Mesenchymal stem cell (in vitro differentiated cells and primary cell): ENCODE data around the gene SCAF8. TPM values are rescaled to one million over a fixed set of nuclear protein-coding genes. Genes with fewer than 3 reads are reported as not detected.
A peak's percentile ranks its signal among the peaks of the same experiment; 100 is the strongest.

Experiments
- DNase-seq: peaks from one replicate; pipeline ENCODE4 v3.0.0-alpha.2; 2013
- H2AFZ ChIP-seq: one replicate; pipeline ENCODE4 v1.6.1; 2013; ENCODE audit warnings: low read depth, mild to moderate bottlenecking, control low read depth, inconsistent platforms, low read length, moderate library complexity
- H2AK5ac ChIP-seq: 2 replicates; pipeline ENCODE4 v1.6.1; 2013; ENCODE audit warnings: low read length, moderate library complexity, mild to moderate bottlenecking, inconsistent platforms; ENCODE audit not compliant: severe bottlenecking
- H2BK120ac ChIP-seq: one replicate; pipeline ENCODE4 v1.6.1; 2013; ENCODE audit warnings: low read depth, mild to moderate bottlenecking, inconsistent platforms, low read length, moderate library complexity
- H2BK12ac ChIP-seq, 2 experiments: one replicate each; pipeline ENCODE4 v1.6.1; 2013; ENCODE audit warnings: inconsistent platforms in 2 of 2, low read length in 2 of 2, mild to moderate bottlenecking in 2 of 2, moderate library complexity in 2 of 2, control low read depth in 1 of 2
- H2BK15ac ChIP-seq: one replicate; pipeline ENCODE4 v1.6.1; 2013; ENCODE audit warnings: mild to moderate bottlenecking, low read depth, inconsistent platforms; ENCODE audit not compliant: poor library complexity, severe bottlenecking
- H2BK5ac ChIP-seq: 2 replicates; pipeline ENCODE4 v1.6.1; 2013; ENCODE audit warnings: low read depth, mild to moderate bottlenecking, low read length, control low read depth, inconsistent platforms; ENCODE audit not compliant: poor library complexity, severe bottlenecking
- H3K14ac ChIP-seq, 2 experiments: one replicate each; pipeline ENCODE4 v1.6.1; 2013; ENCODE audit warnings: inconsistent platforms in 2 of 2, low read length in 2 of 2, control low read depth in 1 of 2, mild to moderate bottlenecking in 1 of 2, moderate library complexity in 1 of 2
- H3K18ac ChIP-seq, 2 experiments: one replicate each; pipeline ENCODE4 v1.6.1; 2013; ENCODE audit warnings: inconsistent platforms in 2 of 2, low read length in 2 of 2, control low read depth in 1 of 2, low read depth in 1 of 2, mild to moderate bottlenecking in 1 of 2
- H3K23ac ChIP-seq, 2 experiments: one replicate each; pipeline ENCODE4 v1.6.1; 2013; ENCODE audit warnings: inconsistent platforms in 2 of 2, low read length in 2 of 2, mild to moderate bottlenecking in 2 of 2, moderate library complexity in 2 of 2, control low read depth in 1 of 2
- H3K27ac ChIP-seq: 2 replicates; pipeline ENCODE4 v1.5.1; 2013; ENCODE audit warnings: mild to moderate bottlenecking, moderate library complexity, low read length, control low read depth, inconsistent platforms; ENCODE audit not compliant: poor library complexity, severe bottlenecking
- H3K27me3 ChIP-seq, 2 experiments: 2 replicates each; pipeline versions ENCODE4 v1.6.1 to v1.7.0; 2013; ENCODE audit warnings: low read length in 2 of 2, mild to moderate bottlenecking in 2 of 2, moderate library complexity in 2 of 2, control low read depth in 1 of 2, inconsistent platforms in 1 of 2; ENCODE audit not compliant: control insufficient read depth in 1 of 2, insufficient read depth in 1 of 2
- H3K36me3 ChIP-seq, 2 experiments: 2 replicates each; pipeline versions ENCODE4 v1.6.1 to v1.7.0; 2013; ENCODE audit warnings: low read length in 2 of 2, control low read depth in 1 of 2, inconsistent platforms in 1 of 2, low read depth in 1 of 2, mild to moderate bottlenecking in 1 of 2; ENCODE audit not compliant: insufficient read depth in 2 of 2, control insufficient read depth in 1 of 2
- H3K4ac ChIP-seq, 2 experiments: one replicate each; pipeline ENCODE4 v1.6.1; 2013; ENCODE audit warnings: inconsistent platforms in 2 of 2, low read length in 2 of 2, mild to moderate bottlenecking in 2 of 2, moderate library complexity in 2 of 2, control low read depth in 1 of 2, low read depth in 1 of 2
- H3K4me1 ChIP-seq: 2 replicates; pipeline ENCODE4 v1.6.1; 2013; ENCODE audit warnings: low read depth, low read length, control low read depth; ENCODE audit not compliant: control insufficient read depth, insufficient read depth
- H3K4me2 ChIP-seq: 2 replicates; pipeline ENCODE4 v1.6.1; 2013; ENCODE audit warnings: low read length, mild to moderate bottlenecking, inconsistent platforms; ENCODE audit not compliant: poor library complexity, severe bottlenecking
- H3K4me3 ChIP-seq, 2 experiments: 2 replicates each; pipeline versions ENCODE4 v1.5.1 to v1.7.0; 2013; ENCODE audit warnings: low read length in 2 of 2, mild to moderate bottlenecking in 2 of 2, control low read depth in 1 of 2, low read depth in 1 of 2; ENCODE audit not compliant: insufficient read depth in 1 of 2
- H3K79me1 ChIP-seq: replicated peaks from 2 replicates; pipeline ENCODE4 v1.6.1; 2013; ENCODE audit warnings: mild to moderate bottlenecking, control low read depth, low read length, inconsistent platforms; ENCODE audit not compliant: poor library complexity, severe bottlenecking
- H3K9ac ChIP-seq: 2 replicates; pipeline ENCODE4 v1.7.0; 2013; ENCODE audit warnings: mild to moderate bottlenecking, low read length, moderate library complexity
- H3K9me3 ChIP-seq: 2 replicates; pipeline ENCODE4 v1.7.0; 2013; ENCODE audit warnings: mild to moderate bottlenecking, low read length; ENCODE audit not compliant: control insufficient read depth
- H4K8ac ChIP-seq: one replicate; pipeline ENCODE4 v1.6.1; 2013; ENCODE audit warnings: inconsistent platforms, mild to moderate bottlenecking, low read length, moderate library complexity
- H4K91ac ChIP-seq: one replicate; pipeline ENCODE4 v1.6.1; 2013; ENCODE audit warnings: mild to moderate bottlenecking, low read length, inconsistent platforms
- WGBS: methylation state at CpG from one replicate; pipeline ENCODE4 v1.1.7; 2013; ENCODE audit warnings: mixed read lengths; 5-methylcytosine and 5-hydroxymethylcytosine counted together
- polyA plus RNA-seq, 2 experiments: library from polyadenylated mRNA; stranded (reverse); fragments of 200-250 nt; gene quantifications; one replicate each; pipeline ENCODE4 v1.2.3, GENCODE V29; 2013

SCAF8 gene
- polyA plus RNA-seq (2013, experiment 1 of 2), result 18.9 TPM
- 18.8 TPM for polyA plus RNA-seq (2013, experiment 2 of 2)

DNA sequence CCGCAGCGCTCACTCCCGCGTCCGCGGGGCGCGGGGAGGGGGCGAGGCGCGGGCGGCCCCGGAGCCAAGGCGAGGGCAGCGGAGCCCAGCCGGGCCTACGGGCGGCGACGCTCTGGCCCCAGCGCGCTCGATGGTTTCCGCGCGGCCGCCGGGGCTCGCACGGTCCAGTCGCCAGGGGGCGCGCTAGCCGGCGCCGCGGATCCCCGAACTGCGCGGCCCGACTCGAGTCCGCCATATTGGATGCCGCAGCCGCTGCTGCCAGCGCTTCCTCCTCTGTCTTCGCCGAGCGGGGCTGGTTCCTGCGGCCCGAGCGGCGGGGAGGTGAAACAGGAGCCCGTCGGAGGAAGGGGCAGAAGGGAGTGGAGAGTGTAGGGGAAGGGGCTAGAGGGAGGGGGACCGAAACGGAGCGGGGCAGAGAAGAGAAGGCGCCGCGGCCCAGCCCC, at the start of gene SCAF8:
TSS of gene SCAF8 (plus strand) at position 234 of the 443 bp plus-strand sequence. CDS start 485 bp downstream, outside the sequence.
- peak within 1 kb of the TSS; percentile 76 to 100 for H3K14ac ChIP-seq
- H2BK120ac ChIP-seq, result peak within 1 kb of the TSS; percentile 96
- H3K27ac ChIP-seq, result peak within 1 kb of the TSS; percentile 85
- H2BK15ac ChIP-seq, result peak within 1 kb of the TSS; percentile 62
- peak within 1 kb of the TSS; percentile 99 for H4K8ac ChIP-seq
- peak within 1 kb of the TSS; percentile 96 for H3K9ac ChIP-seq
- peak within 1 kb of the TSS; percentile 99 for H4K91ac ChIP-seq
- H3K18ac ChIP-seq, result peak within 1 kb of the TSS; percentile 89 to 100
- peaks cover 11% of the 10 kb centered on the region for H3K4me1 ChIP-seq
- H2BK12ac ChIP-seq, result peak within 1 kb of the TSS in 1 of 2 experiments; percentile 78
- H2BK5ac ChIP-seq, result peak within 1 kb of the TSS; percentile 98
- no peaks in the 10 kb centered on the region for H3K9me3 ChIP-seq
- no peak within 1 kb of the TSS for H2AK5ac ChIP-seq
- H3K4me3 ChIP-seq, result peak within 1 kb of the TSS; percentile 89 to 99
- H3K36me3 ChIP-seq, result peaks cover 5 to 10% of the 10 kb centered on the region in 2 experiments
- peak within 1 kb of the TSS; percentile 79 to 100 for H3K4ac ChIP-seq
- peak within 1 kb of the TSS in 1 of 2 experiments; percentile 96 for H3K23ac ChIP-seq
- H3K79me1 ChIP-seq, result peaks cover 1% of the 10 kb centered on the region
- H3K27me3 ChIP-seq, result no peaks in the 10 kb centered on the region
- WGBS, result under 1% methylated on average over 46 of the region's 61 CpGs
- H2AFZ ChIP-seq, result peak within 1 kb of the TSS; percentile 85
- peak within 1 kb of the TSS; percentile 81 for H3K4me2 ChIP-seq
- DNase-seq, result peak; percentile 82

GRCh38 chr6:154683756-154684523, 49.3 kb upstream of the SCAF8 start:
- H3K4me2 ChIP-seq, result no peak overlapping the region
- no peak overlapping the region for H2BK15ac ChIP-seq
- no peaks in the 10 kb centered on the region for H3K36me3 ChIP-seq
- H3K23ac ChIP-seq, result no peak overlapping the region
- 61% methylated on average over 2 of the region's 4 CpGs for WGBS
- H2BK5ac ChIP-seq, result no peak overlapping the region
- no peak overlapping the region for H2AFZ ChIP-seq
- H3K9ac ChIP-seq, result peak overlapping the region; percentile 55
- H3K27ac ChIP-seq, result no peak overlapping the region
- H3K4me3 ChIP-seq, result peak overlapping the region in 1 of 2 experiments; percentile 35
- no peak overlapping the region for H2BK120ac ChIP-seq
- no peaks in the 10 kb centered on the region for H3K9me3 ChIP-seq
- no peak overlapping the region for H4K91ac ChIP-seq
- H3K18ac ChIP-seq, result no peak overlapping the region
- peak; percentile 48 for DNase-seq
- no peak overlapping the region for H4K8ac ChIP-seq
- H2AK5ac ChIP-seq, result no peak overlapping the region
- H3K79me1 ChIP-seq, result no peaks in the 10 kb centered on the region
- no peaks in the 10 kb centered on the region for H3K4me1 ChIP-seq
- no peaks in the 10 kb centered on the region for H3K27me3 ChIP-seq
- no peak overlapping the region for H2BK12ac ChIP-seq
- no peak overlapping the region for H3K4ac ChIP-seq
- no peak overlapping the region for H3K14ac ChIP-seq

DNA sequence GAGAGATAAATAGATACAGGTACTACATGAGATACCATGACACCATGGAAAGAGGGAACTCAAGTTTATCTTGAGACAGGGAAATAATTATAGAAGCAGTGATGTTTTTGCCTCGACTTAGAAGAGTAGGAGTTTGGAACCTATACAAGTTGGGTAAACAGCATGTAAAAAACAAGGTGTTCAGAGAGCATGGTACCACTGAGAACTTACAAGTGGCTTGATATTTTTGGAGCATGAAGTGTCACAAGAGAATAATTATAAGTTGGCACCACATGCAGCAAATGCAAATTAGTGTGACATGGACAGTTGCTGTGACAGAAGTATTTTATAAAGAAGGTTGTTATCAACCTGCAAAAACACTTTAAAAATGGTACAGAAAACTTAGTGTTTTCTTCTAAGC, 47.1 kb upstream of the SCAF8 start:
- DNase-seq, result no peak
- no peaks in the 10 kb centered on the region for H3K4me1 ChIP-seq

GRCh38 chr6:154689493-154690255, 43.5 kb upstream of the SCAF8 start:
- Histone ChIP-seq H3K27me3 (no peaks in the 10 kb centered on the region), H3K4me3 (no peak overlapping the region), H3K23ac (no peak overlapping the region), H4K8ac (no peak overlapping the region), H3K4me2 (no peak overlapping the region), H2BK15ac (no peak overlapping the region), H2AK5ac (no peak overlapping the region), H2AFZ (no peak overlapping the region), H4K91ac (no peak overlapping the region), H3K18ac (no peak overlapping the region), H3K9me3 (no peaks in the 10 kb centered on the region), H3K14ac (no peak overlapping the region), H3K4me1 (no peaks in the 10 kb centered on the region), H2BK12ac (no peak overlapping the region), H3K9ac (no peak overlapping the region), H2BK5ac (no peak overlapping the region), H3K36me3 (no peaks in the 10 kb centered on the region), H3K27ac (no peak overlapping the region), H3K4ac (no peak overlapping the region), H3K79me1 (no peaks in the 10 kb centered on the region), H2BK120ac (no peak overlapping the region)
- DNase-seq, result no peak
- 89% methylated on average over 4 of the region's 5 CpGs for WGBS

More for the DNA sequence above, 47.1 kb upstream of the SCAF8 start:
- Histone ChIP-seq H3K79me1 (no peaks in the 10 kb centered on the region), H2AFZ (no peak overlapping the region), H3K9ac (no peak overlapping the region), H3K27ac (no peak overlapping the region), H3K36me3 (no peaks in the 10 kb centered on the region), H3K18ac (no peak overlapping the region), H3K14ac (no peak overlapping the region), H3K4ac (no peak overlapping the region), H2BK15ac (no peak overlapping the region), H3K4me2 (no peak overlapping the region), H2AK5ac (no peak overlapping the region), H4K8ac (no peak overlapping the region), H3K27me3 (no peaks in the 10 kb centered on the region), H2BK120ac (no peak overlapping the region), H2BK5ac (no peak overlapping the region), H2BK12ac (no peak overlapping the region), H3K9me3 (no peaks in the 10 kb centered on the region), H4K91ac (no peak overlapping the region), H3K4me3 (no peak overlapping the region), H3K23ac (no peak overlapping the region)
- WGBS, result 81% methylated on average over 1 of the region's 1 CpG
